GM21723 (cell line): ENCODE data around the gene PCNX3.

Source experiments
- ATAC-seq: cut with Tn5 transposase; IDR thresholded peaks from one replicate; pipeline ENCODE4 v1.9.1; 2021; ENCODE audit warnings: mild to moderate bottlenecking, moderate library complexity; ENCODE audit not compliant: unreplicated experiment

The PCNX3 gene

GRCh38 chr11:65615229-65615949, at the start of gene PCNX3:
Gene PCNX3 (plus strand): TSS chr11:65615776. CDS start chr11:65616312, 536 bp downstream.
- ATAC-seq: peak; percentile 75

- no peak for ATAC-seq
Observed at GRCh38 chr11:65569164-65569972, 46.2 kb upstream of the PCNX3 start.

GRCh38 chr11:65569973-65570918, 45.3 kb upstream of the PCNX3 start, which contains the start of gene ZNRD2:
Gene ZNRD2 (plus strand): TSS chr11:65570477. CDS start chr11:65570492, 15 bp downstream.
- peak; percentile 63 for ATAC-seq

- no peak for ATAC-seq
Observed at GRCh38 chr11:65571420-65571819, 44.2 kb upstream of the PCNX3 start.

GRCh38 chr11:65571940-65572339, 43.6 kb upstream of the PCNX3 start:
- ATAC-seq: no peak

- ATAC-seq: no peak
Observed at GRCh38 chr11:65572356-65573051, 43.1 kb upstream of the PCNX3 start, which contains the start of gene FAM89B. Gene FAM89B (plus strand): TSS chr11:65572538. CDS start chr11:65572670, 132 bp downstream.

GRCh38 chr11:65573391-65574079, 42.0 kb upstream of the PCNX3 start:
- ATAC-seq: no peak

- peak; percentile 29 for ATAC-seq
Observed at GRCh38 chr11:65574109-65574810, 41.3 kb upstream of the PCNX3 start.

GRCh38 chr11:65574811-65575567, 40.6 kb upstream of the PCNX3 start:
- ATAC-seq: no peak

GRCh38 chr11:65575568-65576231, 39.9 kb upstream of the PCNX3 start, which contains the start of gene EHBP1L1:
Gene EHBP1L1 (plus strand): TSS chr11:65576053. CDS start chr11:65576303, 250 bp downstream.
- peak; percentile 27 for ATAC-seq

- no peak for ATAC-seq
Observed at GRCh38 chr11:65576232-65576866, 39.2 kb upstream of the PCNX3 start.

- no peak for ATAC-seq
Observed at GRCh38 chr11:65576867-65577755, 38.5 kb upstream of the PCNX3 start.

GRCh38 chr11:65577756-65578109, 37.8 kb upstream of the PCNX3 start:
- no peak for ATAC-seq

- no peak for ATAC-seq
Observed at GRCh38 chr11:65578134-65578533, 37.4 kb upstream of the PCNX3 start.

- no peak for ATAC-seq
Observed at GRCh38 chr11:65578667-65579066, 36.9 kb upstream of the PCNX3 start.

GRCh38 chr11:65579291-65579690, 36.3 kb upstream of the PCNX3 start:
- ATAC-seq: no peak
